ENCODE data around the gene EPHB4.
"Not testable (repeated sequence)": the region's sequence is repeated elsewhere in the genome, so short reads cannot be mapped to it uniquely, and the experiment has no call there.

Gene EPHB4

GRCh38 chr7:100855515-100855914, 28.2 kb upstream of the EPHB4 start:
- Histone ChIP-seq H3K27ac (ENCODE audit: extremely low read depth, low read depth, low read length) (no peak overlapping the region), H3K4me3 (ENCODE audit: low read depth, low read length) (no peak overlapping the region), H3K9me3 (ENCODE audit: control insufficient read depth, insufficient read depth, low read depth, low read length) (no peaks in the 10 kb centered on the region), H3K4me1 (ENCODE audit: control insufficient read depth, insufficient read depth, low read length) (peaks cover 3% of the 10 kb centered on the region; the same call in 1 of the 2 replicates), H3K36me3 (ENCODE audit: control insufficient read depth in 2 of 2, insufficient read depth in 1 of 2, low read length in 2 of 2) (peaks cover 0 to 1% of the 10 kb centered on the region in 2 experiments; a peak in 1 of 3 replicates)
- POLR2A ChIA-PET, result interaction anchor here (0.6 to 2.4 kb wide), 2 partner anchors 20 to 150 kb away, joined by 3 to 9 read pairs; partner anchors contain the start of genes POP7 and SRRT
- TF ChIP-seq ZNF629 (tag by site-specific recombination; IDR thresholded peaks at IDR 0.05), result no peak
- no peak for TF ChIP-seq ZBTB48 (tag by site-specific recombination; IDR thresholded peaks at IDR 0.05)
- no peak for TF ChIP-seq ZFHX2 (tag by site-specific recombination; conservative IDR thresholded peaks at IDR 0.05)
- no peak for TF ChIP-seq ZNF624 (tag by site-specific recombination; IDR thresholded peaks at IDR 0.05)
- TF ChIP-seq ZNF157 (tag by site-specific recombination; IDR thresholded peaks at IDR 0.05), result no peak
- no peak for TF ChIP-seq ZNF544 (tag by site-specific recombination; IDR thresholded peaks at IDR 0.05)
- CTCF ChIA-PET, result interaction anchor here (0.7 to 2.5 kb wide), 2 partner anchors 9 to 164 kb away, joined by 3 to 7 read pairs; no protein-coding TSS in a partner anchor

GRCh38 chr7:100854899-100855298, 27.6 kb upstream of the EPHB4 start:
- CTCF ChIA-PET, result interaction anchor here (0.7 to 2.5 kb wide), 2 partner anchors 10 to 163 kb away, joined by 3 to 7 read pairs; no protein-coding TSS in a partner anchor
- POLR2A ChIA-PET; H3K4me3 ChIP-seq (ENCODE audit: low read depth, low read length); H3K36me3 ChIP-seq (ENCODE audit: control insufficient read depth in 2 of 2, insufficient read depth in 1 of 2, low read length in 2 of 2); H3K4me1 ChIP-seq (ENCODE audit: control insufficient read depth, insufficient read depth, low read length); H3K9me3 ChIP-seq (ENCODE audit: control insufficient read depth, insufficient read depth, low read depth, low read length); H3K27ac ChIP-seq (ENCODE audit: extremely low read depth, low read depth, low read length): not testable (repeated sequence)
- 0 out of 2 replicates have a peak, but pooled peaks have one; percentile 56 for TF ChIP-seq ZNF121 (tag by site-specific recombination; IDR thresholded peaks at IDR 0.05)

GRCh38 chr7:100854146-100854895, 27.0 kb upstream of the EPHB4 start:
- ChIA-PET POLR2A (no interaction called here), CTCF (interaction anchor here (0.6 to 2.5 kb wide), 5 partner anchors 60 to 745 kb away, joined by 3 to 7 read pairs (median 3); no protein-coding TSS in a partner anchor)
- Histone ChIP-seq H3K4me1 (ENCODE audit: control insufficient read depth, insufficient read depth, low read length) (peaks cover 3% of the 10 kb centered on the region; the same call in 1 of the 2 replicates), H3K9me3 (ENCODE audit: control insufficient read depth, insufficient read depth, low read depth, low read length) (no peaks in the 10 kb centered on the region), H3K27ac (ENCODE audit: extremely low read depth, low read depth, low read length) (no peak overlapping the region), H3K4me3 (ENCODE audit: low read depth, low read length) (no peak overlapping the region), H3K36me3 (ENCODE audit: control insufficient read depth in 2 of 2, insufficient read depth in 1 of 2, low read length in 2 of 2) (no peaks in the 10 kb centered on the region)
- TF ChIP-seq ZNF473 (tag by site-specific recombination; IDR thresholded peaks at IDR 0.05), result no peak
- no peak for TF ChIP-seq ZNF157 (tag by site-specific recombination; IDR thresholded peaks at IDR 0.05)
- no peak for TF ChIP-seq SCRT2 (tag by site-specific recombination; IDR thresholded peaks at IDR 0.05)
- no peak for TF ChIP-seq ZNF391 (tag by site-specific recombination; IDR thresholded peaks at IDR 0.05; ENCODE audit: borderline replicate concordance, low read depth)
- no peak for TF ChIP-seq KLF10 (tag by site-specific recombination; IDR thresholded peaks at IDR 0.05)
- TF ChIP-seq ZNF561 (tag by site-specific recombination; IDR thresholded peaks at IDR 0.05; ENCODE audit: borderline replicate concordance), result no peak
- TF ChIP-seq ZNF394 (tag by site-specific recombination; IDR thresholded peaks at IDR 0.05; ENCODE audit: borderline replicate concordance), result no peak
- no peak for TF ChIP-seq ZNF174 (tag by site-specific recombination; IDR thresholded peaks at IDR 0.05)
- TF ChIP-seq KLF8 (tag by site-specific recombination; IDR thresholded peaks at IDR 0.05), result no peak
- TF ChIP-seq ZNF747 (tag by site-specific recombination; IDR thresholded peaks at IDR 0.05), result no peak

- ChIA-PET CTCF (interaction anchor here (0.6 to 3.4 kb wide), 46 partner anchors 10 to 836 kb away, joined by 3 to 95 read pairs (median 4); partner anchors contain the start of genes EPHB4, FBXO24, LRCH4 and POP7), POLR2A (interaction anchor here (0.6 to 1.8 kb wide), 21 partner anchors 10 to 513 kb away, joined by 3 to 22 read pairs (median 5); partner anchors contain the start of genes EPHB4, FBXO24, MOSPD3 and POP7)
- Histone ChIP-seq H3K4me3 (ENCODE audit: low read depth, low read length) (peak within 1 kb of the TSS; percentile 59), H3K4me1 (ENCODE audit: control insufficient read depth, insufficient read depth, low read length) (peaks cover 3% of the 10 kb centered on the region; the same call in 1 of the 2 replicates), H3K27ac (ENCODE audit: extremely low read depth, low read depth, low read length) (peak within 1 kb of the TSS; percentile 54; the same call in 1 of the 2 replicates), H3K9me3 (ENCODE audit: control insufficient read depth, insufficient read depth, low read depth, low read length) (no peaks in the 10 kb centered on the region), H3K36me3 (ENCODE audit: control insufficient read depth in 2 of 2, insufficient read depth in 1 of 2, low read length in 2 of 2) (no peaks in the 10 kb centered on the region)
- TF ChIP-seq GLIS2 (tag by site-specific recombination; IDR thresholded peaks at IDR 0.05) (peak; percentile 82), ZBTB26 (tag by site-specific recombination; optimal IDR thresholded peaks at IDR 0.05) (peak; percentile 91), ZBTB6 (tag by site-specific recombination; IDR thresholded peaks at IDR 0.05) (peak; percentile 67; the same call in 1 of the 2 replicates), ZNF692 (tag by site-specific recombination; IDR thresholded peaks at IDR 0.05) (peak; percentile 77), ZNF561 (tag by site-specific recombination; IDR thresholded peaks at IDR 0.05; ENCODE audit: borderline replicate concordance) (peak; percentile 43; the same call in 1 of the 2 replicates), ZFP37 (tag by site-specific recombination; IDR thresholded peaks at IDR 0.05) (0 out of 2 replicates have a peak, but pooled peaks have one; percentile 47)
These were observed 24.9 kb upstream of the EPHB4 start, which contains the start of gene SLC12A9 for GRCh38 chr7:100852048-100852872. Gene SLC12A9 (plus strand): TSS chr7:100852713. CDS start chr7:100854198, 1,485 bp downstream.
